Upper lobe of left lung (tissue), 4 donors: ENCODE measurements around the gene TFAP2A.

Experiments used
- CTCF ChIP-seq, 6 experiments: fragments of 450-650 bp in 4 of 6; fragments of 200-600 bp in 2 of 6; sonication (generic) in 2 of 6; IDR thresholded peaks; one replicate each; pipeline ENCODE4 v1.5.1; 2016 to 2019; ENCODE audit warnings: antibody characterized with exemption in 6 of 6
- POLR2AphosphoS5 ChIP-seq, 2 donors: sonication (generic); formaldehyde crosslinking; IDR thresholded peaks; one replicate each; pipeline ENCODE4 v1.5.1; 2017; ENCODE audit warnings: antibody characterized with exemption in 2 of 2

GRCh38 chr6:10405513-10405900 is 9.4 kb downstream of the TFAP2A start:
- TF ChIP-seq CTCF (IDR thresholded peaks at IDR 0.05) (no peak), POLR2AphosphoS5 (IDR thresholded peaks at IDR 0.05) (no peak)
